ENCODE results near the gene TMEM91.
"Not testable (repeated sequence)": the region's sequence is repeated elsewhere in the genome, so short reads cannot be mapped to it uniquely, and the experiment has no call there.

TMEM91 gene

GRCh38 chr19:41376241-41376997 is at the start of gene TMEM91:
TMEM91 (plus strand) TSS chr19:41376533; CDS start chr19:41378310, 1,777 bp downstream.
- no peak for DNase-seq

- no peak for DNase-seq
Measured at GRCh38 chr19:41327076-41327575, 49.2 kb upstream of the TMEM91 start.

GRCh38 chr19:41327576-41328156 is 48.7 kb upstream of the TMEM91 start:
- DNase-seq: no peak

GRCh38 chr19:41328157-41328841 is 48.0 kb upstream of the TMEM91 start:
- DNase-seq: no peak

GRCh38 chr19:41328842-41329225 is 47.5 kb upstream of the TMEM91 start:
- no peak for DNase-seq

- DNase-seq: no peak
Measured at GRCh38 chr19:41330481-41330880, 45.9 kb upstream of the TMEM91 start.

GRCh38 chr19:41330946-41331678 is 45.2 kb upstream of the TMEM91 start:
- no peak for DNase-seq

- no peak for DNase-seq
Measured at GRCh38 chr19:41332000-41332399, 44.3 kb upstream of the TMEM91 start.

GRCh38 chr19:41332468-41332867 is 43.9 kb upstream of the TMEM91 start:
- DNase-seq: no peak

- DNase-seq: no peak
Measured at GRCh38 chr19:41334793-41335192, 41.5 kb upstream of the TMEM91 start.

GRCh38 chr19:41335467-41335866 is 40.9 kb upstream of the TMEM91 start:
- DNase-seq: no peak

GRCh38 chr19:41339936-41340335 is 36.4 kb upstream of the TMEM91 start:
- no peak for DNase-seq

GRCh38 chr19:41341669-41342490 is 34.5 kb upstream of the TMEM91 start:
- no peak for DNase-seq

GRCh38 chr19:41344162-41344561 is 32.2 kb upstream of the TMEM91 start:
- no peak for DNase-seq

- DNase-seq: not testable (repeated sequence)
Measured at GRCh38 chr19:41346916-41347315, 29.4 kb upstream of the TMEM91 start.

GRCh38 chr19:41350735-41351338 is 25.5 kb upstream of the TMEM91 start:
- no peak for DNase-seq

GRCh38 chr19:41351339-41352245 is 24.7 kb upstream of the TMEM91 start:
- no peak for DNase-seq

- DNase-seq: no peak
Measured at GRCh38 chr19:41352279-41352608, 24.1 kb upstream of the TMEM91 start.

GRCh38 chr19:41352609-41353465 is 23.5 kb upstream of the TMEM91 start:
- DNase-seq: no peak
